HG03457 (cell line): ENCODE data around the gene TBC1D21.

ENCODE experiments used
- ATAC-seq: cut with Tn5 transposase; IDR thresholded peaks from one replicate; pipeline ENCODE4 v1.9.1; 2021; ENCODE audit warnings: moderate number of reproducible peaks; ENCODE audit not compliant: unreplicated experiment

Gene TBC1D21

GRCh38 chr15:73887481-73887880, 14.1 kb downstream of the TBC1D21 start:
- ATAC-seq, result no peak

GRCh38 chr15:73888224-73889041, 15.1 kb downstream of the TBC1D21 start:
- ATAC-seq, result no peak

- ATAC-seq, result no peak
Observed at GRCh38 chr15:73889053-73889761, 15.8 kb downstream of the TBC1D21 start.

GRCh38 chr15:73889762-73890124, 16.4 kb downstream of the TBC1D21 start:
- ATAC-seq, result no peak

- no peak for ATAC-seq
Observed at GRCh38 chr15:73891328-73892315, 18.3 kb downstream of the TBC1D21 start.

- no peak for ATAC-seq
Observed at GRCh38 chr15:73892446-73893226, 19.3 kb downstream of the TBC1D21 start.

GRCh38 chr15:73894133-73894814, 20.9 kb downstream of the TBC1D21 start:
- no peak for ATAC-seq

- no peak for ATAC-seq
Observed at GRCh38 chr15:73897441-73898261, 24.3 kb downstream of the TBC1D21 start.

GRCh38 chr15:73899197-73900094, 26.1 kb downstream of the TBC1D21 start:
- no peak for ATAC-seq

GRCh38 chr15:73900095-73900712, 26.8 kb downstream of the TBC1D21 start:
- no peak for ATAC-seq

- no peak for ATAC-seq
Observed at GRCh38 chr15:73901126-73901810, 27.9 kb downstream of the TBC1D21 start.

GRCh38 chr15:73902121-73903020, 29.0 kb downstream of the TBC1D21 start:
- ATAC-seq, result no peak

GRCh38 chr15:73904026-73904815, 30.9 kb downstream of the TBC1D21 start:
- no peak for ATAC-seq

GRCh38 chr15:73905225-73905827, 32.0 kb downstream of the TBC1D21 start:
- ATAC-seq, result no peak
